ENCODE measurements around the gene QSER1. TPM values are rescaled to one million over a fixed set of nuclear protein-coding genes. Genes with fewer than 3 reads are reported as not detected.
"Not testable (repeated sequence)": the region's sequence is repeated elsewhere in the genome, so short reads cannot be mapped to it uniquely, and the experiment has no call there.

The QSER1 gene
- total RNA-seq, 6 donors from 2014 or later = 17.5 to 53.0 (median 23.1) TPM

- no peak overlapping the region for H3K4me3 ChIP-seq
- peaks cover 0 to 5% (median 2%) of the 10 kb centered on the region in 4 donors for H3K4me1 ChIP-seq
- H3K9me3 ChIP-seq = no peaks in the 10 kb centered on the region
- ATAC-seq (ENCODE audit: low FRiP score in 2 of 2) (no peak), DNase-seq (no peak)
- TF ChIP-seq, protein P1, sequence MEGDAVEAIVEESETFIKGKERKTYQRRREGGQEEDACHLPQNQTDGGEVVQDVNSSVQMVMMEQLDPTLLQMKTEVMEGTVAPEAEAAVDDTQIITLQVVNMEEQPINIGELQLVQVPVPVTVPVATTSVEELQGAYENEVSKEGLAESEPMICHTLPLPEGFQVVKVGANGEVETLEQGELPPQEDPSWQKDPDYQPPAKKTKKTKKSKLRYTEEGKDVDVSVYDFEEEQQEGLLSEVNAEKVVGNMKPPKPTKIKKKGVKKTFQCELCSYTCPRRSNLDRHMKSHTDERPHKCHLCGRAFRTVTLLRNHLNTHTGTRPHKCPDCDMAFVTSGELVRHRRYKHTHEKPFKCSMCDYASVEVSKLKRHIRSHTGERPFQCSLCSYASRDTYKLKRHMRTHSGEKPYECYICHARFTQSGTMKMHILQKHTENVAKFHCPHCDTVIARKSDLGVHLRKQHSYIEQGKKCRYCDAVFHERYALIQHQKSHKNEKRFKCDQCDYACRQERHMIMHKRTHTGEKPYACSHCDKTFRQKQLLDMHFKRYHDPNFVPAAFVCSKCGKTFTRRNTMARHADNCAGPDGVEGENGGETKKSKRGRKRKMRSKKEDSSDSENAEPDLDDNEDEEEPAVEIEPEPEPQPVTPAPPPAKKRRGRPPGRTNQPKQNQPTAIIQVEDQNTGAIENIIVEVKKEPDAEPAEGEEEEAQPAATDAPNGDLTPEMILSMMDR (IDR thresholded peaks at IDR 0.05) = no peak
- TF ChIP-seq POLR2A (IDR thresholded peaks at IDR 0.05) (no peak), POLR2AphosphoS5 (IDR thresholded peaks at IDR 0.05) (no peak), EP300 (IDR thresholded peaks at IDR 0.05) (no peak)
- WGBS, 2 donors = 98 to 100% methylated on average over 1 of the region's 1 CpG
- no peak overlapping the region for H3K27ac ChIP-seq
- no peaks in the 10 kb centered on the region for H3K27me3 ChIP-seq
- H3K36me3 ChIP-seq = no peaks in the 10 kb centered on the region
Measured at GRCh38 chr11:32920570-32920969, 28.0 kb downstream of the QSER1 start.

DNA sequence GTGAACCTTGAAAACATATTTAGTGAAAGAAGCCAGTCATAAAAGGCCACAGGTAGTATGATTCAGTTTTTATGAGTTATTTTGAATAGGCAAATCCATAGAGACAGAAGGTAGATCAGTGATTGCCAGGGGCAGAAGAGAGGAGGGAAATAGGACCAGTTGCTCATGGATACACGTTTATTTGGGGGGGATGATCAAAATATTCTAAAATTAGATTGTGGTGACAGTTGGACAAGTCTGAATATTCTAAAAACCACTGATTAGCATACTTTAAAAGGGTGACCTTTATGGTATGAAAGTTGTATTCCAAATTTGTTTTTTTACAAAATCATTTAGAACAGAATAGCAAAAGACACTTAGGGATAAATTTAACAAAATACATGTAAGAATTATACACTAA is 28.6 kb downstream of the QSER1 start:
- TF ChIP-seq EP300 (IDR thresholded peaks at IDR 0.05) (no peak), POLR2A (IDR thresholded peaks at IDR 0.05) (no peak), POLR2AphosphoS5 (IDR thresholded peaks at IDR 0.05) (no peak)
- TF ChIP-seq, protein P1 (IDR thresholded peaks at IDR 0.05) = no peak
- Histone ChIP-seq H3K27me3 (no peaks in the 10 kb centered on the region), H3K27ac (no peak overlapping the region), H3K4me1 (peaks cover 0 to 5% (median 2%) of the 10 kb centered on the region in 4 donors), H3K36me3 (no peaks in the 10 kb centered on the region), H3K4me3 (no peak overlapping the region), H3K9me3 (no peaks in the 10 kb centered on the region)
- DNase-seq (no peak), ATAC-seq (ENCODE audit: low FRiP score in 2 of 2) (no peak)
- WGBS, 2 donors = 61 to 73% methylated on average over 1 of the region's 1 CpG

DNA sequence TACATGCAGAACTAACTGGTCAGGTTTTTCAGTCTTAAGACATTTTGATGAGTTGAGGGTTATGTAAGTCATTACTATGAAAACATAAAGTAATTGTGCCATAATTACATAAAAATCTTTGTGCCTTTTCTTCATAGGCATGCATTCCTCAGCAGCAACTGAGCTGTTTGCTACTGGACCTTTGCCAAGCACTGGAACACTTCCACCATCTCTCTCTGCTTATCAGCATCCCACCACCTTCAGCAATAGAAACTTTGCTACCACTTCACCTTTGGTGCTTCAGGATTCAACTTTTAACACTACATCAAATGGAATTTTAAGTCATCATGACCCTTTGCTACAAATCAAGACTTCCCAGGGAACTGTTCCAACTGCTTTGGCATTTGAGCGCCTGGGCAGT is 39.0 kb downstream of the QSER1 start:
- Histone ChIP-seq H3K9me3 (no peaks in the 10 kb centered on the region), H3K27me3 (no peaks in the 10 kb centered on the region), H3K27ac (no peak overlapping the region), H3K36me3 (peaks cover 13 to 42% (median 20%) of the 10 kb centered on the region in 4 donors), H3K4me1 (no peaks in the 10 kb centered on the region), H3K4me3 (no peak overlapping the region)
- WGBS, 2 donors = 85% methylated on average over 1 of the region's 1 CpG
- no peak for ATAC-seq (ENCODE audit: low FRiP score in 2 of 2)
- no peak for TF ChIP-seq POLR2A (IDR thresholded peaks at IDR 0.05)
- TF ChIP-seq, protein P1 (IDR thresholded peaks at IDR 0.05) = no peak
- no peak for TF ChIP-seq EP300 (IDR thresholded peaks at IDR 0.05)
- no peak for TF ChIP-seq POLR2AphosphoS5 (IDR thresholded peaks at IDR 0.05)
- no peak for DNase-seq

DNA sequence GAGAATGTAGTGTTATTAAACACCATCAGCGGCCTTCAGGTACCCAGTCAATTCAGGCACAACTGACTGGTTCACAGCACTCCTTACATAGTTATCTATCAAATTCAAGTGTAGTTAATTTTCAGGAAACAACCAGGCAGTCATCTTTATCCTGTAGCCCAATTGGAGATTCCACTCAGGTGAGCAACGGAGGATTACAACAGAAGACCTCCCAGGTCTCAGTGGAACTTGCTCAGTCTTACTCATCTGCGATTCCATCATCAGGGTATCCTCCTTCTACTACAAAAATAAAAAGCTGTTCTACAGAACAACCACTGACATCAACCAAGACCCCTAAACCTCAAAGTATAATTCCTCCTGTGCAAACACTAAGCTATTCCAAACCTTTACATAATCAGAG is 39.6 kb downstream of the QSER1 start:
- TF ChIP-seq, protein P1 (IDR thresholded peaks at IDR 0.05) = no peak
- TF ChIP-seq POLR2A (IDR thresholded peaks at IDR 0.05) (no peak), EP300 (IDR thresholded peaks at IDR 0.05) (no peak), POLR2AphosphoS5 (IDR thresholded peaks at IDR 0.05) (no peak)
- Histone ChIP-seq H3K9me3 (no peaks in the 10 kb centered on the region), H3K4me3 (no peak overlapping the region), H3K4me1 (no peaks in the 10 kb centered on the region), H3K36me3 (peaks cover 13 to 43% (median 20%) of the 10 kb centered on the region in 4 donors), H3K27me3 (no peaks in the 10 kb centered on the region), H3K27ac (no peak overlapping the region)
- DNase-seq (no peak), ATAC-seq (ENCODE audit: low FRiP score in 2 of 2) (no peak)
- 95 to 100% methylated on average over 3 of the region's 3 CpGs for WGBS, 2 donors

- no peak overlapping the region for H3K27ac ChIP-seq
- TF ChIP-seq POLR2A (IDR thresholded peaks at IDR 0.05) (no peak), POLR2AphosphoS5 (IDR thresholded peaks at IDR 0.05) (no peak), EP300 (IDR thresholded peaks at IDR 0.05) (no peak)
- TF ChIP-seq, protein P1 (IDR thresholded peaks at IDR 0.05) = no peak
- ATAC-seq (ENCODE audit: low FRiP score in 2 of 2) (no peak), DNase-seq (no peak)
- H3K4me3 ChIP-seq = no peak overlapping the region
- no peaks in the 10 kb centered on the region for H3K9me3 ChIP-seq
- H3K36me3 ChIP-seq = peaks cover 13 to 48% (median 20%) of the 10 kb centered on the region in 4 donors
- peaks cover 0 to 5% (median 0%) of the 10 kb centered on the region in 4 donors for H3K4me1 ChIP-seq
- no peaks in the 10 kb centered on the region for H3K27me3 ChIP-seq
Measured at GRCh38 chr11:32935462-32936029, 42.9 kb downstream of the QSER1 start.

- H3K4me3 ChIP-seq; H3K27ac ChIP-seq; DNase-seq; H3K27me3 ChIP-seq; H3K9me3 ChIP-seq; H3K4me1 ChIP-seq; ATAC-seq (ENCODE audit: low FRiP score in 2 of 2): not testable (repeated sequence)
- H3K36me3 ChIP-seq = peaks cover 13 to 46% (median 20%) of the 10 kb centered on the region in 4 donors
- 90 to 94% methylated on average over 1 of the region's 1 CpG for WGBS, 2 donors
Measured at GRCh38 chr11:32936178-32936577, 43.6 kb downstream of the QSER1 start.

DNA sequence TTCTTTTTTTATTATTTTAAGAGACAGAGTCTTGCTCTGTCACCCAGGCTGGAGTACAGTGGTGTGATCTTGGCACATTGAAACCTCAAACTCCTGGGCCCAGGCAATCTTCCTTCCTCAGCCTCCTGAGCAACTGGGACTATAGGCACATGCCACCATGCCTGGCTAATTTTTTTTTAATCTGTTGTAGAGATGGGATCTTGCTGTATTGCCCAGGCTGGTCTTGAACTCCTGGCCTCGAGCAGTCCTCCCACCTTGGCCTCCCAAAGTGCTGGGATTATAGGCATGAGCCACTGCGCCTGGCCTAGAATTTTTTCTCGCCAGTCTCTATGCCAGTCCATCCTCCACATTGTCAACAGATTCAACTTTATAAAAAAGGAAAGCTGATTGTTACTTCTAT is 44.7 kb downstream of the QSER1 start:
- not testable (repeated sequence) for H3K9me3 ChIP-seq; DNase-seq; ATAC-seq (ENCODE audit: low FRiP score in 2 of 2); H3K4me1 ChIP-seq; H3K4me3 ChIP-seq; H3K27me3 ChIP-seq; H3K27ac ChIP-seq
- peaks cover 8 to 35% (median 13%) of the 10 kb centered on the region in 4 donors for H3K36me3 ChIP-seq
- 93 to 98% methylated on average over 3 of the region's 3 CpGs for WGBS, 2 donors
